PFSK-1 (cell line): Measurements from ENCODE around the gene DDX10.

ENCODE experiments used
- POLR2AphosphoS5 ChIP-seq: IDR thresholded peaks from 2 replicates; pipeline ENCODE4 v1.6.1; 2012; ENCODE audit warnings: low read depth, mild to moderate bottlenecking, control low read depth, low read length, moderate library complexity
- TAF1 ChIP-seq: IDR thresholded peaks from 2 replicates; pipeline ENCODE4 v1.6.1; 2012; ENCODE audit warnings: low read length, control low read depth, borderline replicate concordance; ENCODE audit not compliant: insufficient read depth
- TF ChIP-seq, protein P1 (sequence below), 2 experiments: IDR thresholded peaks; 2 replicates each; pipeline versions ENCODE4 v1.6.1 to v1.8.0; 2011 to 2012; ENCODE audit warnings: low read depth in 2 of 2, low read length in 2 of 2, control low read depth in 1 of 2, inconsistent platforms in 1 of 2, mild to moderate bottlenecking in 1 of 2, moderate library complexity in 1 of 2; ENCODE audit not compliant: insufficient read depth in 1 of 2

DNA sequence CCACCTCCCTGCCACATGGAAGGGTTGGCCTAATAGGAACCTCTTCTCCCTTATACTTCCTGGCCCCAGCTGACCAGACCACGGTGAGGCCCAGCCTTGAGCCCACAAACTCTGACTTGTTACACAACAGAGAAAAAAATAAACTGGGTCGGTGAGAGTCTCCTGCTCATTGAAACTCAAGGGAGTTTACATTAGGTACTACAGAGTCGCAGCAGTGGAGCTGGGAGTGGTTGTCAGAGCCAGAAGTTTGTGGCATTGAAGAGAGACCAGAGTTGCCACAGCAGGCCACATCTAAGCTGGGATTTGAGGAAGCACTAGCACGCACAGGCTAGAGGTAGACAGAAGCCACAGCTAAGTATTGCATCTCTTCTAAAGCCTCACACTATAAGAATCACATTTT is 296.2 kb downstream of the DDX10 start:
- TF ChIP-seq, protein P1, sequence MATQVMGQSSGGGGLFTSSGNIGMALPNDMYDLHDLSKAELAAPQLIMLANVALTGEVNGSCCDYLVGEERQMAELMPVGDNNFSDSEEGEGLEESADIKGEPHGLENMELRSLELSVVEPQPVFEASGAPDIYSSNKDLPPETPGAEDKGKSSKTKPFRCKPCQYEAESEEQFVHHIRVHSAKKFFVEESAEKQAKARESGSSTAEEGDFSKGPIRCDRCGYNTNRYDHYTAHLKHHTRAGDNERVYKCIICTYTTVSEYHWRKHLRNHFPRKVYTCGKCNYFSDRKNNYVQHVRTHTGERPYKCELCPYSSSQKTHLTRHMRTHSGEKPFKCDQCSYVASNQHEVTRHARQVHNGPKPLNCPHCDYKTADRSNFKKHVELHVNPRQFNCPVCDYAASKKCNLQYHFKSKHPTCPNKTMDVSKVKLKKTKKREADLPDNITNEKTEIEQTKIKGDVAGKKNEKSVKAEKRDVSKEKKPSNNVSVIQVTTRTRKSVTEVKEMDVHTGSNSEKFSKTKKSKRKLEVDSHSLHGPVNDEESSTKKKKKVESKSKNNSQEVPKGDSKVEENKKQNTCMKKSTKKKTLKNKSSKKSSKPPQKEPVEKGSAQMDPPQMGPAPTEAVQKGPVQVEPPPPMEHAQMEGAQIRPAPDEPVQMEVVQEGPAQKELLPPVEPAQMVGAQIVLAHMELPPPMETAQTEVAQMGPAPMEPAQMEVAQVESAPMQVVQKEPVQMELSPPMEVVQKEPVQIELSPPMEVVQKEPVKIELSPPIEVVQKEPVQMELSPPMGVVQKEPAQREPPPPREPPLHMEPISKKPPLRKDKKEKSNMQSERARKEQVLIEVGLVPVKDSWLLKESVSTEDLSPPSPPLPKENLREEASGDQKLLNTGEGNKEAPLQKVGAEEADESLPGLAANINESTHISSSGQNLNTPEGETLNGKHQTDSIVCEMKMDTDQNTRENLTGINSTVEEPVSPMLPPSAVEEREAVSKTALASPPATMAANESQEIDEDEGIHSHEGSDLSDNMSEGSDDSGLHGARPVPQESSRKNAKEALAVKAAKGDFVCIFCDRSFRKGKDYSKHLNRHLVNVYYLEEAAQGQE (IDR thresholded peaks at IDR 0.05; ENCODE audit: insufficient read depth in 1 of 2, low read depth in 2 of 2, low read length in 2 of 2) = no peak
- TF ChIP-seq TAF1 (no peak), POLR2AphosphoS5 (no peak)
